ENCODE results near the gene CHP2. TPM values are rescaled to one million over a fixed set of nuclear protein-coding genes. Genes with fewer than 3 reads are reported as not detected.

The CHP2 gene
- total and polyA plus RNA-seq, 2 donors (not counting 3 experiments of a cell fraction or from before 2014, with no cell fraction given), result not detected

DNA sequence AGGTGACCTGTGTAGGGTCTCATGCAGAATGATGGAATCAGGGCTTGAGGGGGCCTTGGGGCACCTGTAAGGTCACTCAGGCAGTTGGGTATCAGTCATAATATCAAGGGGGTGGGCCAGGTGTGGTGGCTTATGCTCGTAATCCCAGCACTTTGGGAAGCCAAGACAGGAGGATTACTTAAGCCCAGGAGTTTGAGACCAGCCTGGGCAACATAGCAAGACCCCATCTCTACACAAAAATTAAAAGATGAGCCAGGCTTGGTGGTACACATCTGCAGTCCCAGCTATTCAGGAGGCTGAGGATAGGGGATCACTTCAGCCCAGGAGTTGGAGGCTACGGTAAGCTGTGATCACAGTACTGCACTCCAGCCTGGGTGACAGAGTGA, 49.3 kb upstream of the CHP2 start:
- Histone ChIP-seq H3K9me1 (replicated peaks; ENCODE audit: control insufficient read depth, extremely low read depth, insufficient read depth, low read length) (no peaks in the 10 kb centered on the region), H3K79me2 (ENCODE audit: control insufficient read depth, insufficient read depth, low read length) (no peaks in the 10 kb centered on the region), H3K4me3 (replicated peaks in 1 of 3; ENCODE audit: insufficient read depth in 1 of 3, low read depth in 1 of 3, low read length in 3 of 3) (no peak overlapping the region), H3K9ac (replicated peaks; ENCODE audit: extremely low read depth, insufficient read depth, low read length) (no peak overlapping the region), H4K20me1 (replicated peaks; ENCODE audit: control insufficient read depth, extremely low read depth, insufficient read depth, low read length) (no peaks in the 10 kb centered on the region), H3K9me3 (replicated peaks; ENCODE audit: control insufficient read depth, insufficient read depth, low read length) (no peaks in the 10 kb centered on the region), H3K4me2 (ENCODE audit: insufficient read depth, low read length) (no peak overlapping the region), H2AFZ (ENCODE audit: low read depth, low read length) (no peak overlapping the region), H3K27me3 (ENCODE audit: control insufficient read depth in 2 of 2, insufficient read depth in 2 of 2, low read length in 2 of 2) (peaks cover 0 to 2% of the 10 kb centered on the region in 2 experiments), H3K4me1 (ENCODE audit: control insufficient read depth, extremely low read depth, insufficient read depth, low read length) (no peaks in the 10 kb centered on the region), H3K27ac (ENCODE audit: insufficient read depth, low read depth, low read length) (no peak overlapping the region), H3K36me3 (ENCODE audit: control insufficient read depth in 2 of 2, extremely low read depth in 1 of 2, insufficient read depth in 2 of 2, low read length in 2 of 2) (no peaks in the 10 kb centered on the region)
- no TSS peak for BruUV-seq (replicated peaks)
- TF ChIP-seq EZH2 (IDR thresholded peaks at IDR 0.05; ENCODE audit: borderline replicate concordance, low read depth, low read length, severe bottlenecking) (no peak), JUN (IDR thresholded peaks at IDR 0.05; ENCODE audit: borderline replicate concordance, insufficient read depth, insufficient read length, low read depth) (no peak)
- FAIRE-seq (no peak), DNase-seq (ENCODE audit: low read depth, low spot score) (no peak)
- dilution Hi-C loops (cut with MboI; ENCODE audit: extremely low pct_ligation_motif_present, low sequenced_read_pairs), result no loop called here
- intact Hi-C loops (cut with micrococcal nuclease), result no loop called here
- POLR2A ChIA-PET, result no interaction called here
- CTCF ChIA-PET, result no interaction called here

DNA sequence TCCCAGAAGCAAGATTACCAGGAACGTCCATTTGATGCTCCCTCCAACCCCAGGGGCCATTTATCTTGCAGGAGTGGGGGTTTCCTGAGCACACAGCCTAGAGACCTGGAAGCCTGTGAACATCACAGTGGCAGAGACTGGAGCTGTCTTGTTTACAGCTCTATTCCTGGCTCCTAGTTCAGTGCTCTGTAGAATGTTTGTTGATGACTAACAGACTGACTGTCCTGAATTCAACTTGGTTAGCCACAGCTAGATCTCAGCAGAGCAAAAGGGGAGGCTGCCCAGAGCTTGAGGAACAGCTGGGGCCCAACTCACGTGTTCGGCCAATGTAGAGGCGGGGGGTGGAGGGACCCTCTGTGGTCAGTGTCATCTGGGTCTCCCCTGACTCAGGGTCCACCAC, 48.4 kb upstream of the CHP2 start:
- H4K20me1 ChIP-seq (replicated peaks; ENCODE audit: control insufficient read depth, extremely low read depth, insufficient read depth, low read length), result no peaks in the 10 kb centered on the region
- H2AFZ ChIP-seq (ENCODE audit: low read depth, low read length), result no peak overlapping the region
- no peaks in the 10 kb centered on the region for H3K4me1 ChIP-seq (ENCODE audit: control insufficient read depth, extremely low read depth, insufficient read depth, low read length)
- FAIRE-seq (no peak), DNase-seq (ENCODE audit: low read depth, low spot score) (no peak)
- intact Hi-C loops (cut with micrococcal nuclease), result no loop called here
- no peaks in the 10 kb centered on the region for H3K9me1 ChIP-seq (replicated peaks; ENCODE audit: control insufficient read depth, extremely low read depth, insufficient read depth, low read length)
- peaks cover 0 to 2% of the 10 kb centered on the region in 2 experiments for H3K27me3 ChIP-seq (ENCODE audit: control insufficient read depth in 2 of 2, insufficient read depth in 2 of 2, low read length in 2 of 2)
- CTCF ChIA-PET, result no interaction called here
- no peaks in the 10 kb centered on the region for H3K36me3 ChIP-seq (ENCODE audit: control insufficient read depth in 2 of 2, extremely low read depth in 1 of 2, insufficient read depth in 2 of 2, low read length in 2 of 2)
- no peak for TF ChIP-seq MYC (IDR thresholded peaks at IDR 0.05; ENCODE audit: low read depth, low read length)
- TF ChIP-seq FOS (IDR thresholded peaks at IDR 0.05; ENCODE audit: borderline replicate concordance, insufficient read depth, low read length), result no peak
- TF ChIP-seq POLR2A (IDR thresholded peaks at IDR 0.05; ENCODE audit: low read depth, low read length), result no peak
- TF ChIP-seq EZH2 (IDR thresholded peaks at IDR 0.05; ENCODE audit: borderline replicate concordance, low read depth, low read length, severe bottlenecking), result no peak
- TF ChIP-seq JUN (IDR thresholded peaks at IDR 0.05; ENCODE audit: borderline replicate concordance, insufficient read depth, insufficient read length, low read depth), result no peak
- TF ChIP-seq CTCF (IDR thresholded peaks at IDR 0.05; ENCODE audit: extremely low read depth in 1 of 2, insufficient read depth in 1 of 2, low read depth in 1 of 2, low read length in 2 of 2), result no peak
- no peak for TF ChIP-seq MAX (IDR thresholded peaks at IDR 0.05; ENCODE audit: insufficient read depth, insufficient read length)
- TF ChIP-seq GATA2 (IDR thresholded peaks at IDR 0.05; ENCODE audit: insufficient read depth, insufficient read length, low read depth, low read length), result no peak
- TF ChIP-seq POLR2AphosphoS5 (IDR thresholded peaks at IDR 0.05; ENCODE audit: insufficient read depth, low read depth, low read length), result no peak
- dilution Hi-C loops (cut with MboI; ENCODE audit: extremely low pct_ligation_motif_present, low sequenced_read_pairs), result no loop called here
- H3K79me2 ChIP-seq (ENCODE audit: control insufficient read depth, insufficient read depth, low read length), result no peaks in the 10 kb centered on the region
- no peak overlapping the region for H3K4me3 ChIP-seq (replicated peaks in 1 of 3; ENCODE audit: insufficient read depth in 1 of 3, low read depth in 1 of 3, low read length in 3 of 3)
- no peaks in the 10 kb centered on the region for H3K9me3 ChIP-seq (replicated peaks; ENCODE audit: control insufficient read depth, insufficient read depth, low read length)
- H3K9ac ChIP-seq (replicated peaks; ENCODE audit: extremely low read depth, insufficient read depth, low read length), result no peak overlapping the region
- BruUV-seq (replicated peaks), result no TSS peak
- no peak overlapping the region for H3K27ac ChIP-seq (ENCODE audit: insufficient read depth, low read depth, low read length)
- H3K4me2 ChIP-seq (ENCODE audit: insufficient read depth, low read length), result no peak overlapping the region
- POLR2A ChIA-PET, result no interaction called here

Measured in endothelial cell of umbilical vein (primary cell).